ENCODE data around the gene EVX1. TPM values are rescaled to one million over a fixed set of nuclear protein-coding genes. Genes with fewer than 3 reads are reported as not detected.

EVX1 gene
- total RNA-seq, 2 donors from 2014 or later = not detected

GRCh38 chr7:27254625-27255024, 12.0 kb downstream of the EVX1 start:
- no peak for TF ChIP-seq CTCF (IDR thresholded peaks at IDR 0.05)
- Histone ChIP-seq H3K36me3 (no peaks in the 10 kb centered on the region), H3K4me1 (peaks cover 0 to 16% of the 10 kb centered on the region in 2 donors), H3K27me3 (peaks cover 23 to 24% of the 10 kb centered on the region in 2 donors), H3K9me3 (no peaks in the 10 kb centered on the region), H3K4me3 (no peak overlapping the region), H3K27ac (no peak overlapping the region)
- DNase-seq (ENCODE audit: low spot score) = no peak

GRCh38 chr7:27260211-27260610, 17.6 kb downstream of the EVX1 start:
- no peak overlapping the region for H3K27ac ChIP-seq
- no peaks in the 10 kb centered on the region for H3K9me3 ChIP-seq
- no peaks in the 10 kb centered on the region for H3K4me1 ChIP-seq
- H3K4me3 ChIP-seq = no peak overlapping the region
- DNase-seq (ENCODE audit: low spot score) = no peak
- H3K36me3 ChIP-seq = no peaks in the 10 kb centered on the region
- TF ChIP-seq CTCF (IDR thresholded peaks at IDR 0.05) = no peak
- H3K27me3 ChIP-seq = no peaks in the 10 kb centered on the region

GRCh38 chr7:27262121-27262520, 19.5 kb downstream of the EVX1 start:
- H3K27me3 ChIP-seq = no peaks in the 10 kb centered on the region
- DNase-seq (ENCODE audit: low spot score) = no peak
- H3K4me1 ChIP-seq = no peaks in the 10 kb centered on the region
- H3K9me3 ChIP-seq = no peaks in the 10 kb centered on the region
- no peak overlapping the region for H3K27ac ChIP-seq
- H3K36me3 ChIP-seq = no peaks in the 10 kb centered on the region
- H3K4me3 ChIP-seq = no peak overlapping the region
- no peak for TF ChIP-seq CTCF (IDR thresholded peaks at IDR 0.05)

GRCh38 chr7:27263781-27264180, 21.2 kb downstream of the EVX1 start:
- Histone ChIP-seq H3K27ac (no peak overlapping the region), H3K9me3 (no peaks in the 10 kb centered on the region), H3K4me3 (no peak overlapping the region), H3K36me3 (no peaks in the 10 kb centered on the region), H3K4me1 (no peaks in the 10 kb centered on the region), H3K27me3 (no peaks in the 10 kb centered on the region)
- TF ChIP-seq CTCF (IDR thresholded peaks at IDR 0.05) = no peak
- DNase-seq (ENCODE audit: low spot score) = no peak

- no peak for DNase-seq (ENCODE audit: low spot score)
- Histone ChIP-seq H3K27me3 (no peaks in the 10 kb centered on the region), H3K4me1 (no peaks in the 10 kb centered on the region), H3K4me3 (no peak overlapping the region), H3K9me3 (peaks cover 0 to 27% of the 10 kb centered on the region in 2 donors), H3K36me3 (no peaks in the 10 kb centered on the region), H3K27ac (no peak overlapping the region)
- TF ChIP-seq CTCF (IDR thresholded peaks at IDR 0.05) = no peak
These were observed 26.9 kb downstream of the EVX1 start for GRCh38 chr7:27269455-27269854.

- Histone ChIP-seq H3K4me3 (no peak overlapping the region), H3K9me3 (peaks cover 0 to 27% of the 10 kb centered on the region in 2 donors)
- TF ChIP-seq CTCF (IDR thresholded peaks at IDR 0.05) = no peak
These were observed 28.8 kb downstream of the EVX1 start for GRCh38 chr7:27271384-27271783.

More at GRCh38 chr7:27271384-27271783, 28.8 kb downstream of the EVX1 start:
- H3K27me3 ChIP-seq = no peaks in the 10 kb centered on the region
- no peaks in the 10 kb centered on the region for H3K4me1 ChIP-seq
- no peaks in the 10 kb centered on the region for H3K36me3 ChIP-seq
- no peak overlapping the region for H3K27ac ChIP-seq
- no peak for DNase-seq (ENCODE audit: low spot score)

Data from right atrium auricular region (tissue), 2 donors.